Effector memory CD8-positive, alpha-beta T cell (primary cell): Measurements from ENCODE around the gene CT47C1.

ENCODE experiments used
- ATAC-seq: fragments of 150-1000 bp; cut with Tn5 transposase; replicated peaks from 2 replicates; pipeline ENCODE4 v1.10.0; 2021; ENCODE audit warnings: mild to moderate bottlenecking, moderate library complexity
- DNase-seq, 3 experiments: peaks; one replicate each; pipeline ENCODE4 v3.0.0; 2021
- H3K27ac Mint-ChIP-seq, 2 donors: one replicate each; pipeline ENCODE4 v1.8.0; 2022; ENCODE audit warnings: mild to moderate bottlenecking in 2 of 2, mixed read lengths in 2 of 2, moderate library complexity in 2 of 2
- H3K27me3 Mint-ChIP-seq, 2 donors: one replicate each; pipeline ENCODE4 v1.8.0; 2022; ENCODE audit warnings: mixed read lengths in 2 of 2
- H3K36me3 Mint-ChIP-seq: one replicate; pipeline ENCODE4 v1.8.0; 2022; ENCODE audit warnings: mild to moderate bottlenecking, moderate library complexity, mixed read lengths; ENCODE audit not compliant: insufficient read depth
- H3K4me1 Mint-ChIP-seq, 2 donors: one replicate each; pipeline ENCODE4 v1.8.0; 2022; ENCODE audit warnings: low read depth in 2 of 2, mixed read lengths in 2 of 2
- H3K4me3 Mint-ChIP-seq, 2 donors: one replicate each; pipeline ENCODE4 v1.8.0; 2022; ENCODE audit warnings: mild to moderate bottlenecking in 2 of 2, mixed read lengths in 2 of 2, moderate library complexity in 2 of 2
- H3K9me3 Mint-ChIP-seq, 2 donors: one replicate each; pipeline ENCODE4 v1.8.0; 2022; ENCODE audit warnings: mixed read lengths in 2 of 2

Gene CT47C1

DNA sequence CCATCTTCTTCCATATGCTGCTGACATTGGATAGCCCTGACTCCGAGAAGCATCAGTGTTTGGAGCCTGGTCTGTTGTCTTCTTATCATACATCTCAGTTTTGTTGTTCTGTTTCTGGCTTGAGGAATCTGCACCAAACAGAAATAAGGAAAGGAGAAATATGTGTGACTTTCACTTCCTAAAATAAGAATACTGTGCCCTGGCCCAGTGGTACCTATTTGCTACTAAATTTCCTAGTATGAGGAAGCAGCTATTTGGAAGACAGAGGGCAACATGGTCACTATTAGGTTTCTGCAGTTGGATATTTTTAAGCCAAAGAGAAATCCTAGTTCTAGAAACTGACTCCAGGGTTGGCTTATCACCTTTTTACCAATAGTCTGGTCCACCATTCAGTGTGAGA is 16.8 kb downstream of the CT47C1 start:
- Mint-ChIP-seq H3K27ac (no peak overlapping the region), H3K36me3 (no peaks in the 10 kb centered on the region), H3K4me3 (no peak overlapping the region), H3K9me3 (no peaks in the 10 kb centered on the region), H3K27me3 (peaks cover 7 to 12% of the 10 kb centered on the region in 2 donors), H3K4me1 (no peaks in the 10 kb centered on the region)
- ATAC-seq: no peak
- no peak for DNase-seq

DNA sequence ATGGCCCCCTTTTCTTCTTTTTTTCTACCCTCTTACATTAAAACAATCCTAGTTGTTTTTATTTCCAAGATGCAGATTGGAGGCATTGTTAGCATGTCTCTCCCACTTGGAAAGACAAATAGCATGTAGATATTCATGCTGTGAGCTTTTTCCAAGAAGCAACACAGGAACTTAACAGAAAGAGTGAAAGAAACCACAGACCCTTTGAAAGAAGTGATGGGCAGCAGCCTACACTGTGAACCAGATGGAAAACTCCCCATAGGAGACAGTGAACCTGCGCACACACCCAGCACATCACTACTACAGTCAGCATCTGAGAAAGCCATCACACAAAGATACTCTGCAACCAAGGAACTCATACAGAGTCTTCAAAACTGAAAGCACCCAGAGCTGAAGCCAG is 17.8 kb downstream of the CT47C1 start:
- H3K9me3 Mint-ChIP-seq: no peaks in the 10 kb centered on the region
- no peaks in the 10 kb centered on the region for H3K36me3 Mint-ChIP-seq
- no peak for DNase-seq
- H3K4me3 Mint-ChIP-seq: no peak overlapping the region
- no peaks in the 10 kb centered on the region for H3K4me1 Mint-ChIP-seq
- no peak for ATAC-seq
- peaks cover 7 to 12% of the 10 kb centered on the region in 2 donors for H3K27me3 Mint-ChIP-seq
- no peak overlapping the region for H3K27ac Mint-ChIP-seq

DNA sequence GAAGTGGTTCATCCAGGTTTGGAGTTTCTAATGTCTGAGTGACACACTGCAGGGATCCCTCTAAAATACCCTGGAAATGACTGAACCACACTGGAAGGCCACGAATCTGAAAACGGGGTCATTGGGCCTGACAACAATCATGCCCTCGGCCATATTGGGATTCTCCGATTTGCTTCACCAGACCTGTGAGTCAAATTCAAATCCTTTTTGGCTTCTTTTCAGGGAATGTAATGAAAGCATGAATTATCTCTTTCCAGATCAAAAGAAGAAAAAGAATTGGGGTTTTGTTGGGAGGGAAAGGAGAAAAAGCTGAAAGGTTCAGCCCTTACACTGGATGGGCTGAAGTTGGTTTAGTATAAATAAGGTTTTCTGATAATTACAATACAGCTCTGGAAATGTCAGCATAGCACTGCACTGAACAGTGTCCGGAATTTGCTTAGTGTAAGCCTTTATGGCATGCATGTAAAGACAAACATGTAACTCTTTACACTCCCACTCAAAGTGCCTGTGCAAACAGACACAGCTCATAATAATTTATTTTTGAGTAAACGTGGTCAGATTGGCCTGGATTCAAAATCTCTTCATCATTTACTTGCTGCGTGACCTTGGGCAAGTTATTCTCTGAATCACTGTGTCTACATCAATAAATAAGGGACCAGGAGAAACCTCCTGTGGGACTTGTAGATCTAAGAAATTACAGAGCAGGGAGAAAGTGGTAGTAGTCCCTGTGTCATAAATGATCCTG is 21.4 kb downstream of the CT47C1 start:
- no peaks in the 10 kb centered on the region for H3K36me3 Mint-ChIP-seq
- H3K9me3 Mint-ChIP-seq: no peaks in the 10 kb centered on the region
- ATAC-seq (no peak), DNase-seq (no peak)
- H3K4me1 Mint-ChIP-seq: no peaks in the 10 kb centered on the region
- peaks cover 14 to 27% of the 10 kb centered on the region in 2 donors for H3K27me3 Mint-ChIP-seq
- H3K27ac Mint-ChIP-seq: no peak overlapping the region
- no peak overlapping the region for H3K4me3 Mint-ChIP-seq

DNA sequence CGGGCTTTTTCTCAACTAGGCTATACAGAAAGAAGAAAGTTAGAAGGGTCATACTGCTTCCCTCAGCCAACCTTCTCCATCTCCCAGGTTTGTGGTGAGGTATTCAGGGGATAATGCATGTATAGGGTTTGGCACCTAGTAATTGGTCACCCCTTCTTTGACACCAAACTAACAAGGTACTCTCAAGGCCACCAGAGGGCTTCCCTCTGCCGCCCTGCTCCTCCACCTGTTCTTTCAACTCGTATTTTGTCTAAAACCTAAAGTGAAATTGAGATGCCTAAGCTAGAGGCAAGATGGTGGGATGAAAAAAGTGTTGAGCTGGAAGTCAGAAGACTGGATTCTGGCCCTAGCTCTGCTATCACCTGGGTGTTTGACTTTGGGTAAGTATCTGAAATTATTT is 22.0 kb downstream of the CT47C1 start:
- Mint-ChIP-seq H3K27me3 (peaks cover 20 to 27% of the 10 kb centered on the region in 2 donors), H3K36me3 (no peaks in the 10 kb centered on the region), H3K9me3 (no peaks in the 10 kb centered on the region), H3K4me3 (no peak overlapping the region), H3K4me1 (no peaks in the 10 kb centered on the region), H3K27ac (no peak overlapping the region)
- ATAC-seq: no peak
- no peak for DNase-seq

DNA sequence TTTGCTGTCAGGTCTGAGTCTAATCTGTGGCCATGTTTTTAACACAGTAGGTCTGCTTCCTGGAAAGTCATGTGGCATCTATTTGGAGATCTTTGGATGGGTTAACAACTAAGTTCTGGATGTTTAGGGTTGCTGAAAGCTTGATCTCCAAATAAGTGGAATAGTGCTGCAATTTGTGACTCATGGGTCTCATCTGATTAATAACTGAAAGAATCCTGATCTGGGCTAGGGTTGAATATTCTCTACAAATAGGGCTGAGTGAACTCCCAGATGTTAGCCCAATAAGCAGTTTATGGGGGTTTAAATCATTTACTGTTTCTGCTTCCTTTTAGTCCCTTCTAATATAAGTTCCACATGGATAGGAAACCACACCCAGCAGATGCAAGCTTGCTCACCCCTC is 23.1 kb downstream of the CT47C1 start:
- peaks cover 20 to 24% of the 10 kb centered on the region in 2 donors for H3K27me3 Mint-ChIP-seq
- no peak for DNase-seq
- no peaks in the 10 kb centered on the region for H3K4me1 Mint-ChIP-seq
- H3K4me3 Mint-ChIP-seq: no peak overlapping the region
- H3K27ac Mint-ChIP-seq: no peak overlapping the region
- ATAC-seq: no peak
- H3K36me3 Mint-ChIP-seq: no peaks in the 10 kb centered on the region
- no peaks in the 10 kb centered on the region for H3K9me3 Mint-ChIP-seq

DNA sequence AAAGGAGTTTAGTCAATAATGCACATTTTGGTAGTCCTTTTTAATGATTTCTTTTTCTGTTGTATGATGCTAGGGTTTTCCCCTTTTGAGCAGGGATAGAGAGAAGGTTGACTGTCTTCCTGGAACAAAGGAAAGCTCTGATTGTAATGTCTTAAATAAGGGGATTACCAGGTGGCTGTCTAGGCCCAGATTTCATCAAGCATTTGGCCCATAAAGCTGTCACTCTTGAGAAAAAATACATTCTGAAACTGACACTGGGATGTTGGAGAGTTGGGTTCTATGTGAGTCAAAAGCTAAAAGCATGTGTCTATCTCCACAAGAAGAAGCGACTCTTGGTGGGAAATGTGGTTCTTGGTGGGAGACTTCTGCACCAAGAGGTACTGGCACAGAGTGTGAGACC is 28.4 kb downstream of the CT47C1 start:
- H3K9me3 Mint-ChIP-seq: no peaks in the 10 kb centered on the region
- no peaks in the 10 kb centered on the region for H3K4me1 Mint-ChIP-seq
- no peak overlapping the region for H3K27ac Mint-ChIP-seq
- peaks cover 15 to 18% of the 10 kb centered on the region in 2 donors for H3K27me3 Mint-ChIP-seq
- H3K4me3 Mint-ChIP-seq: no peak overlapping the region
- ATAC-seq: no peak
- no peaks in the 10 kb centered on the region for H3K36me3 Mint-ChIP-seq
- DNase-seq: no peak

DNA sequence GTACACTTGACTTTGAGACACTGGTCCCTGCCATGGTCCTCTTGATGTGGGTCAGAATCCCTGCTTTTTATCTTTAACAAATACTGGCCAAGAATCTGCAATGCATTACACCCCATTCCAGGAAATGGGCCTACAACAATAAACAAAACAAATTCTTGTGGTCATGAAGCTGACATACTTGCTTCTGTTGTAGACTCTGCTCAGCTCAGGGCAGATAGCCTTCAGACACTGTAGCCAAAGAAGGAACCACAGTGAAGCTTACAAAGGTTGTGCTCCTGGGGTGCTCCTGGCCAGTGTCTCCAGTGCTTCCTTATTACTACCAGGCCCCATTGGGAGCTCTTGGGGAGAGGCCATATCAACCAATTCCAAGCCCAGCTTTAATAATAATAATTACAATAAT is 33.0 kb downstream of the CT47C1 start:
- ATAC-seq (no peak), DNase-seq (no peak)
- Mint-ChIP-seq H3K27me3 (peaks cover 0 to 5% of the 10 kb centered on the region in 2 donors), H3K36me3 (no peaks in the 10 kb centered on the region), H3K4me3 (no peak overlapping the region), H3K9me3 (no peaks in the 10 kb centered on the region), H3K27ac (no peak overlapping the region), H3K4me1 (no peaks in the 10 kb centered on the region)

DNA sequence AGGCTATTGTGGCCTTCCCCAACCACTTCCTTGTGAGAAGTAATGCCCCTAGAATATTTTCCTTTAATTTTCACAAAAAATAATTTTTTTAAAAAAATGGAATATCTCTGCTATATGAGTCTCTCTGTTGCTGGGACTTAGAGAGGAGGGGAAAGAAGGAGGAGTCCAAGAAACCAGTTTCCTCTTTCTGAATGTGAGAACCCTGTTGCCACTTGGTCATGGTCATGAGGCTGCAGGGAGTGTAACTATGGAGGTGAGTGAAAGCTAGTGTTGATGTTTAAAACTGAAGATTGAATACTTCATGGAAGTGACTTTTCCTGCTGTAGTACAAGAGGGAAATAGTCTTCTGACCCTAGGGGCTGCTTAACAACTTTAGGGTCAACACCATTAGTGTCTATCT is 34.4 kb downstream of the CT47C1 start:
- no peak overlapping the region for H3K4me3 Mint-ChIP-seq
- H3K27ac Mint-ChIP-seq: no peak overlapping the region
- H3K36me3 Mint-ChIP-seq: no peaks in the 10 kb centered on the region
- no peaks in the 10 kb centered on the region for H3K9me3 Mint-ChIP-seq
- H3K27me3 Mint-ChIP-seq: peaks cover 0 to 5% of the 10 kb centered on the region in 2 donors
- ATAC-seq (no peak), DNase-seq (no peak)
- H3K4me1 Mint-ChIP-seq: no peaks in the 10 kb centered on the region

DNA sequence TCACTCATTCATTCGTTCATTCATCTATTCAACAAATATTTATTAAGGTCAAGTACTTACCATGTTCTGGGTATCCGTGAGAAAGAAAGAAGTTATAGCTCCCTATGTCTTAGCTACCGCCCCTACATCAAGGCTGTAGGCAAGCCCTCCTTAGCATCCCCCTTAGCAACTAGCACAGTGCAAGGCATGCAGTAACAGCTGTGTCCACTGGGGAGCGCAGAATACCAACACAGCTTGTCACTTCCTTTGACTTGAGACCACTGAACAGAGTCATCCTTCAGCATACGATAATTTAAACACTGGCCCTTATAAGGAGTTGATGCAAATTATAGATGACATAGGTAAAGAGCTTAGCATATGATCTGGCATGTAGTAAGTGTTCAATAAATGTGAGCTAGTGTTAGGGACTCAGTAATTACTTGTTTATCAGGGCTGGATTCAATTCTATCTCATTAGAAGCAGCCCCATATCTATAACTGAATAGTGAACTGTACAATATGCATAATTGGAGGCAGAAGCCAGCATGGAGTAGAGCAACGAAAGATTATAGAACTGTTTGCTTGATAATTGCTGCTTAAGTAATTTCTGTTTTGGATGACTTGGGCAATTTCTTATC is 46.1 kb downstream of the CT47C1 start:
- Mint-ChIP-seq H3K4me3 (no peak overlapping the region), H3K27me3 (peaks cover 0 to 10% of the 10 kb centered on the region in 2 donors), H3K27ac (no peak overlapping the region), H3K4me1 (no peaks in the 10 kb centered on the region), H3K36me3 (no peaks in the 10 kb centered on the region), H3K9me3 (no peaks in the 10 kb centered on the region)
- DNase-seq (peak; percentile 17 to 36 (median 21)), ATAC-seq (peak; percentile 79)

DNA sequence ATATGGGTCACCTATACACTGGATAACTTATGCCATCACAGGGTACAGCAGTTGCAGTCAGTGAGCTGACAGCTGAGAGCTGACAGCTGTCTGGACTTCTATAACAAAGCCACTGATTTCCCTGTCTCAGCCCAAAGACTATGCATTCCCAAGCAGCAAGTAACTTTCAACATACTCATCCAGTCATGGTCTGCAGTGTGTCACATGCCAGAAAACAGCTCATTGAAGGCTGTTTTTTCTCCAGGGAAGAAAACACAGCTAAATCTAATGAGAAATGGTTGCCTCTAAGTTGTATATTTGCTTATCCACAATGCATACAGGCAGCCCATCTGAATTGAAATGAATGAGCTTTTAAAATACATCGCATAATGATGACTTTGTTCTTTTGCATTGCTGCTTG is 48.5 kb downstream of the CT47C1 start:
- Mint-ChIP-seq H3K27me3 (peaks cover 0 to 8% of the 10 kb centered on the region in 2 donors), H3K4me1 (no peaks in the 10 kb centered on the region), H3K9me3 (no peaks in the 10 kb centered on the region), H3K4me3 (no peak overlapping the region), H3K27ac (no peak overlapping the region), H3K36me3 (no peaks in the 10 kb centered on the region)
- no peak for ATAC-seq
- DNase-seq: no peak
